Stimulated activated naive CD8-positive, alpha-beta T cell treated with anti-CD3 and anti-CD28 coated beads, Interleukin-15, Interleukin-2, amounts not matched to agents 100 U/mL and 50 U/mL, for 24 hours (primary cell): ENCODE results near the gene CHRNE.

Experiments used
- ATAC-seq: fragments of 150-1000 bp; cut with Tn5 transposase; one replicate; pipeline ENCODE4 v1.10.0; 2021
- DNase-seq: peaks from one replicate; pipeline ENCODE4 v3.0.0; 2021

The CHRNE gene

GRCh38 chr17:4903051-4903818 is at the start of gene CHRNE:
CHRNE (minus strand) TSS chr17:4903098; CDS start chr17:4903063, 35 bp downstream.
- DNase-seq (peak; percentile 84), ATAC-seq (peak; percentile 44)

- no peak for ATAC-seq
- no peak for DNase-seq
These were observed 48.6 kb upstream of the CHRNE start for GRCh38 chr17:4951486-4951885.

- peak; percentile 39 for DNase-seq
- ATAC-seq: no peak
These were observed 47.9 kb upstream of the CHRNE start, which contains the start of gene ENO3 for GRCh38 chr17:4950746-4951204. ENO3 (plus strand) TSS chr17:4951119; CDS start chr17:4951830, 711 bp downstream.

GRCh38 chr17:4950075-4950745 is 47.3 kb upstream of the CHRNE start:
- ATAC-seq: peak; percentile 12

GRCh38 chr17:4949321-4950074 is 46.6 kb upstream of the CHRNE start:
- ATAC-seq (peak; percentile 21), DNase-seq (peak; percentile 83)

More at GRCh38 chr17:4950075-4950745, 47.3 kb upstream of the CHRNE start:
- peak; percentile 54 for DNase-seq

GRCh38 chr17:4948931-4949320 is 46.0 kb upstream of the CHRNE start:
- DNase-seq: peak; percentile 85
- ATAC-seq: peak; percentile 55

- peak; percentile 94 for DNase-seq
- peak; percentile 19 for ATAC-seq
These were observed 45.5 kb upstream of the CHRNE start, which contains the start of gene PFN1 for GRCh38 chr17:4948166-4948930. PFN1 (minus strand) TSS chr17:4948530; CDS start chr17:4948394, 136 bp downstream.

GRCh38 chr17:4947411-4948165 is 44.7 kb upstream of the CHRNE start:
- peak; percentile 79 for DNase-seq
- peak; percentile 10 for ATAC-seq

- DNase-seq (no peak), ATAC-seq (no peak)
These were observed 44.1 kb upstream of the CHRNE start for GRCh38 chr17:4947010-4947410.

- DNase-seq: no peak
- ATAC-seq: no peak
These were observed 43.5 kb upstream of the CHRNE start for GRCh38 chr17:4946312-4946976.

- DNase-seq: no peak
These were observed 43.0 kb upstream of the CHRNE start for GRCh38 chr17:4945944-4946280.

GRCh38 chr17:4945176-4945943 is 42.5 kb upstream of the CHRNE start:
- DNase-seq (peak; percentile 90), ATAC-seq (peak; percentile 49)

More at GRCh38 chr17:4945944-4946280, 43.0 kb upstream of the CHRNE start:
- ATAC-seq: no peak

GRCh38 chr17:4944554-4945175 is 41.8 kb upstream of the CHRNE start:
- DNase-seq (peak; percentile 51), ATAC-seq (no peak)

- peak; percentile 61 for DNase-seq
- peak; percentile 8 for ATAC-seq
These were observed 41.3 kb upstream of the CHRNE start for GRCh38 chr17:4944163-4944553.

GRCh38 chr17:4942760-4943508 is 40.0 kb upstream of the CHRNE start:
- ATAC-seq (no peak), DNase-seq (no peak)

GRCh38 chr17:4941319-4941610 is 38.4 kb upstream of the CHRNE start:
- DNase-seq: no peak
- no peak for ATAC-seq

- DNase-seq (peak; percentile 68), ATAC-seq (peak; percentile 2)
These were observed 37.8 kb upstream of the CHRNE start for GRCh38 chr17:4940555-4941318.
